Suppressor macrophage treated with lipopolysaccharide for 1 hour (primary cell): Measurements from ENCODE around the gene SPATA32.

Source experiments
- DNase-seq, 3 donors: peaks; one replicate each; pipeline ENCODE4 v3.0.0-alpha.2; 2020 to 2022

Gene SPATA32

GRCh38 chr17:45246338-45246737 lies 15.6 kb downstream of the SPATA32 start:
- no peak for DNase-seq

- DNase-seq = no peak
Observed at GRCh38 chr17:45244725-45245656, 16.9 kb downstream of the SPATA32 start.

GRCh38 chr17:45243750-45244149 lies 18.1 kb downstream of the SPATA32 start:
- DNase-seq = no peak

GRCh38 chr17:45242029-45242414 lies 19.9 kb downstream of the SPATA32 start:
- DNase-seq = no peak

- DNase-seq = no peak
Observed at GRCh38 chr17:45241328-45242028, 20.4 kb downstream of the SPATA32 start.

GRCh38 chr17:45240905-45241327 lies 21.0 kb downstream of the SPATA32 start:
- no peak for DNase-seq

- no peak for DNase-seq
Observed at GRCh38 chr17:45238155-45238774, 23.6 kb downstream of the SPATA32 start.

GRCh38 chr17:45237686-45238085 lies 24.2 kb downstream of the SPATA32 start:
- no peak for DNase-seq

GRCh38 chr17:45236282-45236606 lies 25.6 kb downstream of the SPATA32 start:
- no peak for DNase-seq

GRCh38 chr17:45235416-45236281 lies 26.2 kb downstream of the SPATA32 start:
- DNase-seq = peak; percentile 86 to 90 (median 89)

GRCh38 chr17:45234641-45235415 lies 27.1 kb downstream of the SPATA32 start:
- no peak for DNase-seq

GRCh38 chr17:45233423-45233924 lies 28.4 kb downstream of the SPATA32 start:
- DNase-seq = no peak

GRCh38 chr17:45232514-45233422 lies 29.1 kb downstream of the SPATA32 start:
- DNase-seq = no peak

GRCh38 chr17:45231481-45232116 lies 30.3 kb downstream of the SPATA32 start:
- DNase-seq = peak; percentile 61 to 80 (median 62)

GRCh38 chr17:45230787-45231480 lies 31.0 kb downstream of the SPATA32 start:
- DNase-seq = peak; percentile 52 to 63 (median 57)

GRCh38 chr17:45230410-45230786 lies 31.5 kb downstream of the SPATA32 start:
- DNase-seq = no peak

GRCh38 chr17:45229681-45230409 lies 32.0 kb downstream of the SPATA32 start:
- peak; percentile 92 to 94 (median 92) for DNase-seq

- peak; percentile 98 to 99 (median 99) for DNase-seq
Observed at GRCh38 chr17:45228763-45229539, 32.9 kb downstream of the SPATA32 start.
